HCT116 (cell line): ENCODE data around the gene LYPD5. TPM values are rescaled to one million over a fixed set of nuclear protein-coding genes. Genes with fewer than 3 reads are reported as not detected.

Experiments
- ATAC-seq: fragments of 200-7000 bp; cut with Tn5 transposase; 2 replicates; pipeline ENCODE4 v1.9.1; 2020; ENCODE audit warnings: mild to moderate bottlenecking, moderate library complexity
- BruUV-seq: library from RNA; stranded (reverse); fragments of 400-500 nt; replicated peaks from 2 replicates; lab custom pipeline; 2021; lab: Mats Ljungman, UMichigan
- CTCF ChIA-PET: fragments of 300-600 bp; sonication (Branson Sonifier 250); formaldehyde crosslinking; loops from one replicate; lab custom pipeline; 2021; ENCODE audit warnings: antibody characterized with exemption; lab: Charles Lee
- POLR2A ChIA-PET: fragments of 300-600, 350-600 bp; sonication (Branson Sonifier 250); formaldehyde crosslinking; loops from one replicate; lab custom pipeline; 2021; ENCODE audit warnings: antibody characterized with exemption; lab: Charles Lee
- RAD21 ChIA-PET, 2 experiments: fragments of 300-600 bp; sonication (Branson Sonifier 250); formaldehyde crosslinking; loops; one replicate each; lab custom pipeline; 2023; ENCODE audit warnings: low total read pairs in 2 of 2; ENCODE audit not compliant: uncharacterized antibody in 2 of 2, unreplicated experiment in 2 of 2, low non-redundant PET in 1 of 2; lab: Charles Lee
- DNase-seq: peaks from one replicate; pipeline ENCODE4 v3.0.0-alpha.2; 2010; ENCODE audit warnings: low read depth, low spot score
- H2AFZ ChIP-seq: fragments of 200-600 bp; shearing (Covaris generic), sonication (generic); 2 replicates; pipeline ENCODE4 v1.6.1; 2017; ENCODE audit warnings: low read depth, mixed run types, mixed read lengths, antibody characterized with exemption, low read length; ENCODE audit not compliant: poor library complexity, severe bottlenecking
- H3K27ac ChIP-seq: 2 replicates; pipeline ENCODE4 v1.5.1; 2012; ENCODE audit warnings: low read depth, low read length
- H3K27me3 ChIP-seq: fragments of 200-600 bp; sonication (generic); 2 replicates; pipeline ENCODE4 v1.6.1; 2016; ENCODE audit warnings: mixed run types, low read length, mixed read lengths; ENCODE audit not compliant: insufficient read depth
- H3K36me3 ChIP-seq, 2 experiments: fragments of 200-500 bp in 1 of 2; fragments of 200-600 bp in 1 of 2; sonication (Bioruptor generic) in 1 of 2; sonication (generic) in 1 of 2; 2 replicates each; pipeline versions ENCODE4 v1.5.1 to v1.6.1; 2014 to 2016; ENCODE audit warnings: low read length in 2 of 2, inconsistent platforms in 1 of 2, mixed read lengths in 1 of 2, mixed run types in 1 of 2; ENCODE audit not compliant: insufficient read depth in 2 of 2, control insufficient read depth in 1 of 2
- H3K4me1 ChIP-seq, 2 experiments: fragments of 200-600 bp in 1 of 2; sonication (generic) in 1 of 2; 2 replicates each; pipeline versions ENCODE4 v1.5.1 to v1.6.1; 2012 to 2017; ENCODE audit warnings: low read length in 2 of 2, inconsistent platforms in 1 of 2, mild to moderate bottlenecking in 1 of 2, mixed read lengths in 1 of 2, mixed run types in 1 of 2, moderate library complexity in 1 of 2; ENCODE audit not compliant: insufficient read depth in 2 of 2, control insufficient read depth in 1 of 2
- H3K4me2 ChIP-seq: fragments of 200-600 bp; sonication (generic); 2 replicates; pipeline ENCODE4 v1.6.1; 2017; ENCODE audit warnings: mixed run types, low read length, mixed read lengths
- H3K4me3 ChIP-seq, 2 experiments: fragments of 200-600 bp in 1 of 2; sonication (generic) in 1 of 2; replicated peaks in 1 of 2; 2 replicates each; pipeline ENCODE4 v1.5.1; 2011 to 2016; ENCODE audit warnings: low read length in 2 of 2, control low read depth in 1 of 2, low read depth in 1 of 2, mild to moderate bottlenecking in 1 of 2, mixed read lengths in 1 of 2, mixed run types in 1 of 2
- H3K79me2 ChIP-seq: fragments of 200-600 bp; sonication (generic); 2 replicates; pipeline ENCODE4 v1.6.1; 2017; ENCODE audit warnings: mild to moderate bottlenecking, mixed run types, low read length, moderate library complexity, mixed read lengths; ENCODE audit not compliant: insufficient read depth
- H3K9ac ChIP-seq: fragments of 200-600 bp; sonication (generic); 2 replicates; pipeline ENCODE4 v1.6.1; 2016; ENCODE audit warnings: low read length, mixed read lengths
- H3K9me2 ChIP-seq: fragments of 200-600 bp; sonication (generic), shearing (Covaris generic); 2 replicates; pipeline ENCODE4 v1.6.1; 2017; ENCODE audit warnings: mixed run types, mild to moderate bottlenecking, moderate library complexity; ENCODE audit not compliant: insufficient read depth
- H3K9me3 ChIP-seq, 2 experiments: fragments of 200-500 bp in 1 of 2; fragments of 200-600 bp in 1 of 2; sonication (Bioruptor generic) in 1 of 2; sonication (generic) in 1 of 2; 2 replicates each; pipeline ENCODE4 v1.6.1; 2014 to 2017; ENCODE audit warnings: low read length in 2 of 2, mixed read lengths in 2 of 2, inconsistent platforms in 1 of 2, low read depth in 1 of 2, mild to moderate bottlenecking in 1 of 2, mixed run types in 1 of 2, moderate library complexity in 1 of 2; ENCODE audit not compliant: control insufficient read depth in 1 of 2, insufficient read depth in 1 of 2
- H4K20me1 ChIP-seq: fragments of 200-600 bp; sonication (generic), shearing (Covaris generic); 2 replicates; pipeline ENCODE4 v1.6.1; 2017; ENCODE audit warnings: mixed run types, mild to moderate bottlenecking, moderate library complexity; ENCODE audit not compliant: insufficient read depth
- ATF3 ChIP-seq: IDR thresholded peaks from 2 replicates; pipeline ENCODE4 v1.6.1; 2012
- CBX3 ChIP-seq: IDR thresholded peaks from 2 replicates; pipeline ENCODE4 v1.6.1; 2012; ENCODE audit warnings: low read depth
- CTCF ChIP-seq, 3 experiments: fragments of 200-600 bp in 1 of 3; sonication (generic) in 1 of 3; IDR thresholded peaks in 2 of 3; conservative IDR thresholded peaks in 1 of 3; 2 replicates each; pipeline ENCODE4 v1.5.1; 2012 to 2017; ENCODE audit warnings: low read depth in 2 of 3, low read length in 2 of 3, antibody characterized with exemption in 1 of 3, borderline replicate concordance in 1 of 3, control low read depth in 1 of 3, mild to moderate bottlenecking in 1 of 3, mixed read lengths in 1 of 3, mixed run types in 1 of 3, moderate library complexity in 1 of 3; ENCODE audit not compliant: insufficient read depth in 1 of 3
- EZH2 ChIP-seq: fragments of 200-600 bp; sonication (generic); IDR thresholded peaks from 2 replicates; pipeline ENCODE4 v1.6.1; 2017; ENCODE audit warnings: antibody characterized with exemption, mixed run types
- FOSL1 ChIP-seq: IDR thresholded peaks from 2 replicates; pipeline ENCODE4 v1.6.1; 2012; ENCODE audit warnings: low read depth
- POLR2AphosphoS5 ChIP-seq: IDR thresholded peaks from 2 replicates; pipeline ENCODE4 v1.6.1; 2011; ENCODE audit warnings: mild to moderate bottlenecking, low read depth, low read length, moderate library complexity
- SP1 ChIP-seq: IDR thresholded peaks from 2 replicates; pipeline ENCODE4 v1.6.1; 2012; ENCODE audit warnings: low read depth
- SRF ChIP-seq: IDR thresholded peaks from 2 replicates; pipeline ENCODE4 v1.6.1; 2012; ENCODE audit warnings: low read depth
- TCF7L2 ChIP-seq: IDR thresholded peaks from 2 replicates; pipeline ENCODE4 v1.7.0; 2011; ENCODE audit warnings: borderline replicate concordance, inconsistent platforms; ENCODE audit not compliant: insufficient read depth, insufficient read length; ENCODE audit errors: extremely low read depth
- YY1 ChIP-seq: IDR thresholded peaks from 2 replicates; pipeline ENCODE4 v1.6.1; 2011; ENCODE audit warnings: low read length, low read depth, moderate library complexity, mild to moderate bottlenecking; ENCODE audit not compliant: insufficient replicate concordance; ENCODE audit errors: extremely low read depth
- ZNF274 ChIP-seq: fragments of 200-500 bp; sonication (Bioruptor generic); IDR thresholded peaks from 2 replicates; pipeline ENCODE4 v1.6.1; 2014; ENCODE audit warnings: mild to moderate bottlenecking, low read depth, low read length, inconsistent platforms
- intact Hi-C: fragments of 100-400 bp; cut with micrococcal nuclease; formaldehyde crosslinking; loops from 2 replicates; pipeline ENCODE4 v1.10.0; 2022
- total RNA-seq: library from RNA; stranded (reverse); gene quantifications from one replicate; pipeline ENCODE4 v1.2.1, GENCODE V29; 2021; ENCODE audit not compliant: unreplicated experiment

LYPD5 gene
- total RNA-seq, 1 experiment from 2014 or later, result 7.6 TPM

- POLR2A ChIA-PET, result no interaction called here
- TF ChIP-seq TCF7L2, result no peak
- TF ChIP-seq SRF, result no peak
- TF ChIP-seq POLR2AphosphoS5, result no peak
- no peak for TF ChIP-seq CBX3
- no peak for TF ChIP-seq CTCF (IDR thresholded peaks at IDR 0.05 in 2 of 3, conservative IDR thresholded peaks at IDR 0.05 in 1 of 3; ENCODE audit: borderline replicate concordance in 1 of 3, insufficient read depth in 1 of 3, low read depth in 2 of 3, low read length in 2 of 3)
- no peak for TF ChIP-seq EZH2
- TF ChIP-seq SP1, result no peak
- no peak for TF ChIP-seq ZNF274
- TF ChIP-seq ATF3, result no peak
- no peak for TF ChIP-seq YY1
- TF ChIP-seq FOSL1, result no peak
Observed at GRCh38 chr19:43790587-43790986, 11.7 kb downstream of the LYPD5 start.

More at GRCh38 chr19:43790587-43790986, 11.7 kb downstream of the LYPD5 start:
- H3K4me3 ChIP-seq, result no peak overlapping the region
- intact Hi-C loops, result no loop called here
- DNase-seq (no peak), ATAC-seq (no peak)
- H2AFZ ChIP-seq, result no peak overlapping the region
- BruUV-seq, result no TSS peak
- CTCF ChIA-PET, result no interaction called here
- peaks cover 3 to 4% of the 10 kb centered on the region in 2 experiments; a peak in 3 of 4 replicates for H3K4me1 ChIP-seq
- H3K27ac ChIP-seq, result no peak overlapping the region
- no peaks in the 10 kb centered on the region for H4K20me1 ChIP-seq
- H3K79me2 ChIP-seq, result no peaks in the 10 kb centered on the region
- no peaks in the 10 kb centered on the region for H3K27me3 ChIP-seq
- H3K9ac ChIP-seq, result no peak overlapping the region
- no peak overlapping the region for H3K4me2 ChIP-seq
- H3K9me2 ChIP-seq, result no peaks in the 10 kb centered on the region
- H3K9me3 ChIP-seq, result no peaks in the 10 kb centered on the region; a peak in 1 of 4 replicates
- no peaks in the 10 kb centered on the region for H3K36me3 ChIP-seq
- RAD21 ChIA-PET, result no interaction called here
